Bronchial epithelial cell (primary cell): Measurements from ENCODE around the gene UTRN. TPM values are rescaled to one million over a fixed set of nuclear protein-coding genes. Genes with fewer than 3 reads are reported as not detected.

Experiments used
- DNase-seq: peaks from one replicate; pipeline ENCODE4 v3.0.0-alpha.2; 2010; ENCODE audit warnings: low read depth
- FAIRE-seq: peaks from 2 replicates; lab custom pipeline; 2011; peaks lifted over from hg19 to GRCh38; lab: Jason Lieb, UNC
- H3K27me3 ChIP-seq: 2 replicates; pipeline ENCODE4 v1.5.1; 2011; ENCODE audit warnings: low read length; ENCODE audit not compliant: control insufficient read depth, insufficient read depth
- H3K36me3 ChIP-seq: 2 replicates; pipeline ENCODE4 v1.5.1; 2011; ENCODE audit warnings: low read length; ENCODE audit not compliant: control insufficient read depth, insufficient read depth
- H3K4me3 ChIP-seq: 2 replicates; pipeline ENCODE4 v1.5.1; 2011; ENCODE audit warnings: mild to moderate bottlenecking, low read depth, low read length, control low read depth
- total RNA-seq: library from RNA; depleted of rRNA; stranded (reverse); fragments of >200 nt; gene quantifications from 2 replicates; pipeline ENCODE4 v1.2.1, GENCODE V29; 2014
- TF ChIP-seq, protein P1 (sequence below): IDR thresholded peaks from 2 replicates; pipeline ENCODE4 v1.5.1; 2011; ENCODE audit warnings: mild to moderate bottlenecking, moderate library complexity, low read length, control low read depth, inconsistent platforms; ENCODE audit not compliant: insufficient read depth, severe bottlenecking

UTRN gene
- total RNA-seq, 1 donor from 2014 or later, result 38.4 TPM

DNA sequence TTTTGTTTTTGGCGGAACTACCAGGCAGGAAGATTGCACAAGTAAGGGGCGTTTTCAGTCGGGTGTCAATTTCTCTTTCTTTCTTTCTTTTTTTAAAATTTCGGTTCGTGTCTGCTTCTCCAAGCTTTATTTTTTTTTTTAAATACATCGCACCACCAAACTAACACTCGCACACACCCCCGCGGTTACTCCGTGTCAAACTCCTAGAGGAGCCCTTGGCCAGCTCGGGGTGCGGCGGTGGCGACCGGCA, 338 bp downstream of the UTRN start:
- no peak for FAIRE-seq
- DNase-seq, result peak; percentile 44
- TF ChIP-seq, protein P1, sequence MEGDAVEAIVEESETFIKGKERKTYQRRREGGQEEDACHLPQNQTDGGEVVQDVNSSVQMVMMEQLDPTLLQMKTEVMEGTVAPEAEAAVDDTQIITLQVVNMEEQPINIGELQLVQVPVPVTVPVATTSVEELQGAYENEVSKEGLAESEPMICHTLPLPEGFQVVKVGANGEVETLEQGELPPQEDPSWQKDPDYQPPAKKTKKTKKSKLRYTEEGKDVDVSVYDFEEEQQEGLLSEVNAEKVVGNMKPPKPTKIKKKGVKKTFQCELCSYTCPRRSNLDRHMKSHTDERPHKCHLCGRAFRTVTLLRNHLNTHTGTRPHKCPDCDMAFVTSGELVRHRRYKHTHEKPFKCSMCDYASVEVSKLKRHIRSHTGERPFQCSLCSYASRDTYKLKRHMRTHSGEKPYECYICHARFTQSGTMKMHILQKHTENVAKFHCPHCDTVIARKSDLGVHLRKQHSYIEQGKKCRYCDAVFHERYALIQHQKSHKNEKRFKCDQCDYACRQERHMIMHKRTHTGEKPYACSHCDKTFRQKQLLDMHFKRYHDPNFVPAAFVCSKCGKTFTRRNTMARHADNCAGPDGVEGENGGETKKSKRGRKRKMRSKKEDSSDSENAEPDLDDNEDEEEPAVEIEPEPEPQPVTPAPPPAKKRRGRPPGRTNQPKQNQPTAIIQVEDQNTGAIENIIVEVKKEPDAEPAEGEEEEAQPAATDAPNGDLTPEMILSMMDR, result no peak
- Histone ChIP-seq H3K36me3 (no peaks in the 10 kb centered on the region), H3K27me3 (no peaks in the 10 kb centered on the region), H3K4me3 (peak overlapping the region; percentile 69)

GRCh38 chr6:144285798-144286502, 815 bp downstream of the UTRN start:
- no peaks in the 10 kb centered on the region for H3K27me3 ChIP-seq
- peak overlapping the region; percentile 69 for H3K4me3 ChIP-seq
- FAIRE-seq (no peak), DNase-seq (peak; percentile 12)
- no peaks in the 10 kb centered on the region for H3K36me3 ChIP-seq
- TF ChIP-seq, protein P1, result no peak

- Histone ChIP-seq H3K4me3 (peak overlapping the region; percentile 69), H3K36me3 (no peaks in the 10 kb centered on the region), H3K27me3 (no peaks in the 10 kb centered on the region)
- FAIRE-seq (no peak), DNase-seq (peak; percentile 80)
- TF ChIP-seq, protein P1, result no peak
These were observed 1.6 kb downstream of the UTRN start for GRCh38 chr6:144286503-144287393.

GRCh38 chr6:144289006-144289405, 3.9 kb downstream of the UTRN start:
- H3K36me3 ChIP-seq, result no peaks in the 10 kb centered on the region
- FAIRE-seq, result no peak
- H3K4me3 ChIP-seq, result no peak overlapping the region
- DNase-seq, result peak; percentile 19
- TF ChIP-seq, protein P1, result no peak
- no peaks in the 10 kb centered on the region for H3K27me3 ChIP-seq

- TF ChIP-seq, protein P1, result no peak
- DNase-seq (no peak), FAIRE-seq (no peak)
These were observed 7.2 kb downstream of the UTRN start for GRCh38 chr6:144292372-144292771.

More at GRCh38 chr6:144292372-144292771, 7.2 kb downstream of the UTRN start:
- no peak overlapping the region for H3K4me3 ChIP-seq
- no peaks in the 10 kb centered on the region for H3K27me3 ChIP-seq
- H3K36me3 ChIP-seq, result no peaks in the 10 kb centered on the region
